GM19035 (cell line): ENCODE results near the gene THRSP.
"Not testable (repeated sequence)": the region's sequence is repeated elsewhere in the genome, so short reads cannot be mapped to it uniquely, and the experiment has no call there.

Source experiments
- ATAC-seq: cut with Tn5 transposase; IDR thresholded peaks from one replicate; pipeline ENCODE4 v1.9.1; 2021; ENCODE audit not compliant: unreplicated experiment

The THRSP gene

DNA sequence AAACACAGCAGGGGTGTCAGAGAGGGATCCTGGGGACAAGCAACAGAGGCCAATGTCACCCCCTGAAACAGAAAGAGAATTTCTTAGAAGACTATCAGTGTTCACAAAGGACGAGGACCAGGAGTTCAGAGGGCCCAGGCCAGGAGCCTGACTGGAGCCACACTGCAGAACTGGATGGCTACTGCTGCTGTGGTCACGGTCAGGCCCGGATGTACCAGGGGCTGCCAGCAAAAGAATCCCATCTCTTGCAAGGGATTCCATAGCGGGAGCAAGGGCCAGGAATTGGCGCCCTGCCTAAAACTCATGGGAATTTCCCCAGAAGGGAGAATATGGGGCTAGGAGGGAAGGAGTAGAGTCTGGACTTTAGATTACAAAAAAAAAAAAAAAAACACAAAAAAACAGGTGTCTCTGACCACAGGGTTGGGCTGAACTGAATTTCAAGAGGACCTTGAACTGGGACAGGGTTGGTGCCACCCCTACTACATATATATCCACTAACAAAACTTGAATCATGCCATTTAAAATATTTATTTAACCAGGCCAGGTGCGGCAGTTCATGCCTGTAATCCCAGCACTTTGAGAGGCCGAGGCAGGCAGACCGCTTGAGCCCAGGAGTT lies 24.9 kb upstream of the THRSP start:
- ATAC-seq: no peak

- no peak for ATAC-seq
Measured at GRCh38 chr11:78039391-78039918, 24.2 kb upstream of the THRSP start.

GRCh38 chr11:78039919-78040671 lies 23.6 kb upstream of the THRSP start:
- ATAC-seq: no peak

GRCh38 chr11:78040691-78041379 lies 22.8 kb upstream of the THRSP start:
- no peak for ATAC-seq

DNA sequence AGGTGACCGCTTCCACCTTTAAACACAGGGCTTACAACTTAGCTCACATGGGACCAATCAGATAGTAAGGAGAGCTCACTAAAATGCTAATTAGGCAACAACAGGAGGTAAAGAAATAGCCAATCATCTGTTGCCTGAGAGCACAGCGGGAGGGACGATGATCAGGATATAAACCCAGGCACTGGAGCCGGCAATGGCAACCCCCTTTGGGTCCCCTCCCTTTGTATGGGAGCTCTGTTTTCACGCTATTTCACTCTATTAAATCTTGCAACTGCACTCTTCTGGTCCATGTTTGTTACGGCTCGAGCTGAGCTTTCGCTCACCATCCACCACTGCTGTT lies 22.3 kb upstream of the THRSP start:
- not testable (repeated sequence) for ATAC-seq

GRCh38 chr11:78041843-78042440 lies 21.7 kb upstream of the THRSP start:
- no peak for ATAC-seq

DNA sequence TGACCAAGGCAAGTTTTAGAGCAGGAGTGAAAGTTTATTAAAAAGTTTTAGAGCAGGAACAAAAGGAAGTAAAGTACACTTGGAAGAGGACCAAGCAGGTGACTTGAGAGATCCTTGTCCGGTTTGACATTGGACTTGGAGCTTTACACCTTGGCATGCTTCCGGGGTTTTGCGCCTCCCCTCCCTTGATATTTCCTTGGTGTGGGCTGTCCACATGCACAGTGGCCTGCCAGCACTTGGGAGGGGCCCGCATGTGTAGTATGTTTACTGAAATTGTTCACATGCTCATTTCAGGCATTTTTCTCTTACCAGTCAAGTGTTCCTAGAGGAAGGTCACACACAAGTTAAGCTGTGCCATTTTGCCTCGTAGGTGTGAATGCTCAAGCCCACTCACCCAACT lies 19.0 kb upstream of the THRSP start:
- ATAC-seq: no peak

DNA sequence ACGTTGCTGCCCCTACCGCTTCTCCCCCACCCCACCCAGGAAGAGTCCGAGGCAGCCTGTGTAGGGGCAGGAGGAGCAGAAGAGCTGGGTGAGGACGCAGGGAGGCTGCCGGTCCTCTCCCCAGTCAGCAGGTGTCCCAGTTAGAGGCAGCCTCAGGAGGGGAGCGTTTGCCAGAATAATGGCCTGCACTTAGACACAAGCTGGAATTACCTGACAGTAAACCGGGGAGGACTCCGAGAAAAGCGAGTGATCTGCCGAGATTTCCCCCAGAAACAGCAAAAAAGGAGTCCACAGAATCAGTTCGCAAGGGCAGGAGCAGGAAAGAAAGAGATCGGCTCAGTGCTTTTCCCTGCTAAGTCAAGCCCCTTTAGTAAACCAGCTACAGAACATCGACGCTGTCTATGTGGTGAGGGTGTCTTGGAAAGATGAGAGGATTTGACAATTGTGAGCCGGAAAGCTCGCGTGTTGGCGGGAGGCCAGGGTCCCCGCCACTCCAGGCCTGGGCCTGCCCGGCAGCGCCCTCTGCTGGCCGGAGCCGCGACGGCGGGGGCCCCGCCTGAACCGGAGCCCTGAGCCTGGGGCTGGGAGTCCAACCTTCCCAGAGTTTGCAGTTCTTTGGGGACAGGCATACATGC lies 17.7 kb upstream of the THRSP start:
- peak; percentile 69 for ATAC-seq

DNA sequence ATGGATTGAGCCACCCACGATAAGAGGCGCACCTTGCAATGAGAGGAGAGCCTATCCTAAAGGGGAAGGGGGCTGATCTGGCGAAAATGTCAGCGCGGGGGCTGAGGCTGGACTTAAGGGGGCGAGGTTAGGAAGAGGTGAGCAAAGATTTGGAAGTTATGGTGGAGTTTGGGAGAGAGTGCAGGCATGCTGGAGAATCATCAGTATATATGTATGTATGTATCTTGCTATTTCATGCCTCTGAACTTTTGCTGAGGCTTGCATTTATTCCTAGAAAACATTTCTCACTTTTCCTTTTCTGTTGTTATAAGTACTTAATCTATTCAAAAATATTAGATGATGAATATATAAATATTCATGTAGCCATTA lies 17.2 kb upstream of the THRSP start:
- ATAC-seq: no peak

DNA sequence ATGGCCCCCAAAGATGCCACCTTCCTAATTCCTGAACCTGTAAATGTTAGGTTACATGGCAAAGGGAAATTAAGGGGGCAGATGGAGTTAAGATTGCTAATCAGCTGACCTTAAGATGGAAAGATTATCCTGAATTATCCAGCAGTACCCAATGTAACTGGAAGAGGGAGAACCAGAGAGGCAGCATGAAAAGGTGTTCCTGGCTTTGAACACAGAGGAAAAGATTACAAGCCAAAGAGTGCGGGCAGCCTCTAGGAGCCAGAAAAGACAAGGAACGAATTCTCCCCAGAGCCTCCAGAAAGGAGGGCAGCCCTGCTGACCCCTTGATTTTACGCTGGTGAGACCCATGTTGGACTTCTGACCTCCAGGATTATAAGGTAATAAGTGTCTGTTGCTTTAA lies 15.1 kb upstream of the THRSP start:
- ATAC-seq: no peak

- no peak for ATAC-seq
Measured at GRCh38 chr11:78049348-78049747, 14.3 kb upstream of the THRSP start.

- ATAC-seq: no peak
Measured at GRCh38 chr11:78050964-78051831, 12.5 kb upstream of the THRSP start.

GRCh38 chr11:78054971-78055370 lies 8.7 kb upstream of the THRSP start:
- no peak for ATAC-seq

DNA sequence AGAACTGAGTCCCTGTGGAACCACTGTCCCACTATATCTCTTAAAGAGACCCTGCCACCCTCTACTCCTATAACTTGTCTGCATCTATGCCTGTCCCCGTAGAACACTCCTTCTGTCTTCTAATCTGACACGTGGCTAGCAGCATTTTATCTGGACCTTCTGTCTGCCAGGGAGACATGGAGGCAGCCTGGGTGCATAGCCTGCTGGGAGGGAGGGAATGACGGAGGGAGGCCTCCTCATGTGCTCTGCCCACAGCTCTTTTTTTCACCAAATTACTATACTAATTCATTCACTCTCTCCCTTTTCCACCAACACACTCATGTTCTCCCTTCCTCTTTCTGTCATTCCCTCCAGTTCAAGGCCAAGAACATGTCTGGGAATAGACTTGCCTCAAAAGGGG lies 7.6 kb upstream of the THRSP start:
- ATAC-seq: no peak

GRCh38 chr11:78057462-78058055 lies 6.1 kb upstream of the THRSP start:
- no peak for ATAC-seq

DNA sequence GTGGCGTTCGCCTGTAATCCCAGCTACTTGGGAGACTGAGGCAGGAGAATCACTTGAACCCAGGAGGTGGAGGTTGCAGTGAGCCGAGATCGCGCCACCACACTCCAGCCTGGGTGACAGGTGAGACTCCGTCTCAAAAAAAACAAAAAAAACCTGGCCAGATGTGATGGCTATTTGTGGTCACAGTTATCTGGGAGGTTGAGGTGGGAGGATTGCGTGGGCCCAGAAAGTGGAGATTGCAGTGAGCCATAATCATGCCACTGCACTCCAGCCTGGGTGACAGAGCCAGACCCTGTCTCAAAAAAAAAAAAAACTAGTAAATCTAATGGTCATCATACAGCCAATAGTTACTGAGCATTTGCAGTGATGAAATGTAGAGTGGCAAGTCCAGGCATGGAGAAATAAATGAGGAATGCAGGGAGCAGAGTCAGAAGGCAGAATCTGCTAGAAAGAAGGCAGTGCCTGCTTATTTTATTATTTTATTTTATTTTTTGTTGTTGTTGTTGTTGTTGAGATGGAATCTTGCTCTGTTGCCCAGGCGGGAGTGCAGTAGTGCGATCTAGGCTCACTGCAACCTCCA lies 3.8 kb upstream of the THRSP start:
- not testable (repeated sequence) for ATAC-seq

GRCh38 chr11:78060533-78060932 lies 3.1 kb upstream of the THRSP start:
- no peak for ATAC-seq

DNA sequence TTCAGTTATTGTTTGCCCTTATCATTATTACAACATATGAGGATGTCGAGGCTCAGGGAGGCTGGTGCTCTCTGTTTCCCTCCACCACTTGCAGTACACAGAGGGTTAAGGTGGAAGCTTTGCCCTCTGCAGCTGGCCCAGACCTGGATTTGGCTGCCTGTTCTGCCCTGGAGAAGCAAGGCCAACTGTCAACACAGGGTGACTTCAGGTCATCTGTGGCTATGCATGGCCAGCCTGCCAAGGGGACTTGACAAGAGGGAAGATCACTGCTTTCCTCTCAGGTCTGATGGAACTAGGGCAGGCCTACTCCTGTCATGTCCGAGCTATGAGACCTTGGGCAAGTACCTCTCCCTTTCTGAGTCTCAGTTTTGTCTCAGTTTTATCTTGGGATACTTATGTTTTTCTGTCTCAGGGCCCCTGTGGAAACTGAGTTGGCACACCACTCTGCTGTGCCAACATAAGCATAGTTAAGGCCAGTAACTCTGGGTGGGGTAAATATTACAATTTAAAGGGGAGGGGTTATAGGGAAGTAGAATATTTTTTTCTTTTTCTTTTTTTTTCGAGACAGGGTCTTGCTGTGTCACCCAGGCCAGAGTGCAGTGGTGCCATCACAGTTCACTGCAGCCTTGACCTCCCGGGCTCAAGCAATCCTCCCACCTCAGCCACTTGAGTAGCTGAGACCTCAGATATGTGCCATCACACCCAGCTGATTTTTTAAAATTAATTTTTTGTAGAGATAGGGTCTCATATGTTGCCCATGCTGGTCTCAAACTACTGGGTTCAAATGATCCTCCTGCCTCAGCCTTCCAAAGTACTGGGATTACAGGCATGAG lies 2.4 kb upstream of the THRSP start:
- ATAC-seq: no peak

DNA sequence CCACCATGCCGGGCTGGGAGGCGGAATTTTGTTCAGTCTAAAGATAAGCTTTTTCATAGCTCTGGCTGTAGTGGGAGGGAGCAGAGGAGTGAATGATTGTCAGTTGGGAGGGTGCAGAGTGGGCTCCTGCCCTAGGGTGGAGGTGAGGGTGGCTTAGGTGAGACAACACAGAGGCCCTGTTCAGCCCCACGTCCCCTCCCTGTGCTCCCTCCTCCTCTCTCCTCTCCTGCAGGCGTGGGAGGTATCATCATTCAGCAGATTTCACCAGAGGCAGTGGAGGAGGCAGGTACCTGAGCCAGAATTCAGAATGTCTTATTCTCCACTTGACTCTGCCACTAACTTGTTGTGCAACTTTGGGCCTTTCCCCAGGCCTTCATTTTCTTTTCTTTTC lies 1.7 kb upstream of the THRSP start:
- ATAC-seq: no peak
